Peyer's patch (tissue), 4 donors: Measurements from ENCODE around the gene EIF2AK2.

Experiments
- POLR2A ChIP-seq, 2 donors: fragments of 450-650 bp; IDR thresholded peaks; one replicate each; pipeline ENCODE4 v1.5.1; 2017; ENCODE audit warnings: antibody characterized with exemption in 2 of 2, mild to moderate bottlenecking in 2 of 2, moderate library complexity in 2 of 2
- TF ChIP-seq, protein P1 (sequence below), 6 experiments: fragments of 450-650 bp in 4 of 6; fragments of 200-600 bp in 2 of 6; sonication (generic) in 1 of 6; IDR thresholded peaks; one replicate each; pipeline ENCODE4 v1.5.1; 2017 to 2019; ENCODE audit warnings: antibody characterized with exemption in 6 of 6, mild to moderate bottlenecking in 3 of 6, moderate library complexity in 1 of 6

DNA sequence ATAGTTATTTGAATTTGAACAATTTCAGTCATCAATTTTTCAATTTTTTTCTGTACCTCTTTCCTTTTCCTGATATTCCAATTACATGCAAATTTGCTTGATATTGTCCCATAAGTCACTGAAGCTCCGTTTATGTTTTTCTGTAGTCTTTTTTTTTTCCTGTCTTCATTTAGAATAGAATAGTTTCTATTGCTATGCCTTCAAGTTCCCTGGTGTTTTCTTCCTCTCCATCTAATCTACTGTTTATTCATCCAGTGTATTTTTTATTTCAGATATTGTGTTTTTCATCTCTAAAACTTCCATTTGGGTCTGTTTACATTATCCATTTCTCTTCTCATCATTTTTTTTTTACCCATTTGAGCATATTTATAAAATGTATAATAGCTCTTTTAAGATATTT is 8.0 kb upstream of the EIF2AK2 start:
- no peak for TF ChIP-seq POLR2A (IDR thresholded peaks at IDR 0.05)
- TF ChIP-seq, protein P1, sequence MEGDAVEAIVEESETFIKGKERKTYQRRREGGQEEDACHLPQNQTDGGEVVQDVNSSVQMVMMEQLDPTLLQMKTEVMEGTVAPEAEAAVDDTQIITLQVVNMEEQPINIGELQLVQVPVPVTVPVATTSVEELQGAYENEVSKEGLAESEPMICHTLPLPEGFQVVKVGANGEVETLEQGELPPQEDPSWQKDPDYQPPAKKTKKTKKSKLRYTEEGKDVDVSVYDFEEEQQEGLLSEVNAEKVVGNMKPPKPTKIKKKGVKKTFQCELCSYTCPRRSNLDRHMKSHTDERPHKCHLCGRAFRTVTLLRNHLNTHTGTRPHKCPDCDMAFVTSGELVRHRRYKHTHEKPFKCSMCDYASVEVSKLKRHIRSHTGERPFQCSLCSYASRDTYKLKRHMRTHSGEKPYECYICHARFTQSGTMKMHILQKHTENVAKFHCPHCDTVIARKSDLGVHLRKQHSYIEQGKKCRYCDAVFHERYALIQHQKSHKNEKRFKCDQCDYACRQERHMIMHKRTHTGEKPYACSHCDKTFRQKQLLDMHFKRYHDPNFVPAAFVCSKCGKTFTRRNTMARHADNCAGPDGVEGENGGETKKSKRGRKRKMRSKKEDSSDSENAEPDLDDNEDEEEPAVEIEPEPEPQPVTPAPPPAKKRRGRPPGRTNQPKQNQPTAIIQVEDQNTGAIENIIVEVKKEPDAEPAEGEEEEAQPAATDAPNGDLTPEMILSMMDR (IDR thresholded peaks at IDR 0.05): no peak
